GM06990 (cell line): ENCODE measurements around the gene CBFA2T3.

Experiments
- DNase-seq: peaks from one replicate; pipeline ENCODE4 v3.0.0-alpha.2; 2011; ENCODE audit not compliant: insufficient read length; ENCODE audit errors: extremely low read depth
- H3K27me3 ChIP-seq: replicated peaks from 2 replicates; pipeline ENCODE4 v1.6.0; 2011; ENCODE audit warnings: low read length; ENCODE audit not compliant: control insufficient read depth, insufficient read depth
- H3K36me3 ChIP-seq: 2 replicates; pipeline ENCODE4 v1.5.1; 2011; ENCODE audit warnings: low read length; ENCODE audit not compliant: control insufficient read depth, insufficient read depth
- H3K4me3 ChIP-seq: replicated peaks from 2 replicates; pipeline ENCODE4 v1.5.1; 2011; ENCODE audit warnings: low read depth, mild to moderate bottlenecking, control low read depth, low read length
- CTCF ChIP-seq: IDR thresholded peaks from 2 replicates; pipeline ENCODE4 v1.5.1; 2011; ENCODE audit warnings: low read length, control low read depth, mild to moderate bottlenecking, inconsistent platforms; ENCODE audit not compliant: insufficient read depth, poor library complexity, severe bottlenecking

Gene CBFA2T3

GRCh38 chr16:88917915-88918627, 58.9 kb downstream of the CBFA2T3 start:
- Histone ChIP-seq H3K36me3 (peaks cover 4% of the 10 kb centered on the region), H3K27me3 (no peaks in the 10 kb centered on the region), H3K4me3 (no peak overlapping the region)
- TF ChIP-seq CTCF: no peak
- DNase-seq: no peak

GRCh38 chr16:88917146-88917914, 59.7 kb downstream of the CBFA2T3 start:
- no peak overlapping the region for H3K4me3 ChIP-seq
- no peak for TF ChIP-seq CTCF
- H3K36me3 ChIP-seq: peaks cover 4% of the 10 kb centered on the region
- no peaks in the 10 kb centered on the region for H3K27me3 ChIP-seq
- no peak for DNase-seq

- no peak for TF ChIP-seq CTCF
- H3K27me3 ChIP-seq: no peaks in the 10 kb centered on the region
- H3K36me3 ChIP-seq: peaks cover 7% of the 10 kb centered on the region
Observed at GRCh38 chr16:88915639-88916327, 61.2 kb downstream of the CBFA2T3 start.

GRCh38 chr16:88914750-88915368, 62.1 kb downstream of the CBFA2T3 start:
- Histone ChIP-seq H3K27me3 (no peaks in the 10 kb centered on the region), H3K4me3 (no peak overlapping the region), H3K36me3 (peaks cover 6% of the 10 kb centered on the region)
- no peak for TF ChIP-seq CTCF
- no peak for DNase-seq

More at GRCh38 chr16:88915639-88916327, 61.2 kb downstream of the CBFA2T3 start:
- no peak for DNase-seq
- H3K4me3 ChIP-seq: no peak overlapping the region

- TF ChIP-seq CTCF: no peak
- Histone ChIP-seq H3K4me3 (no peak overlapping the region), H3K36me3 (peaks cover 6% of the 10 kb centered on the region), H3K27me3 (no peaks in the 10 kb centered on the region)
- no peak for DNase-seq
Observed at GRCh38 chr16:88913870-88914269, 63.1 kb downstream of the CBFA2T3 start.
